OCI-LY1 (cell line): ENCODE data around the gene GPR18.

Experiments
- H2AFZ ChIP-seq: fragments of 200-600 bp; sonication (generic), shearing (Covaris generic); 2 replicates; pipeline ENCODE4 v1.6.0; 2014; ENCODE audit warnings: antibody characterized with exemption, mild to moderate bottlenecking, low read length
- H3F3A ChIP-seq: fragments of 200-600 bp; sonication (generic), shearing (Covaris generic); 2 replicates; pipeline ENCODE4 v1.6.0; 2014; ENCODE audit warnings: mild to moderate bottlenecking, antibody characterized with exemption, low read length, moderate library complexity; ENCODE audit not compliant: insufficient read depth
- H3K27ac ChIP-seq: fragments of 200-600 bp; sonication (generic); 2 replicates; pipeline ENCODE4 v1.5.1; 2014; ENCODE audit warnings: low read length, mixed run types, mild to moderate bottlenecking, low read depth; ENCODE audit not compliant: poor library complexity, severe bottlenecking
- H3K27me3 ChIP-seq: fragments of 200-600 bp; sonication (generic); 2 replicates; pipeline ENCODE4 v1.6.0; 2014; ENCODE audit warnings: antibody characterized with exemption, mild to moderate bottlenecking, low read length, moderate library complexity; ENCODE audit not compliant: insufficient read depth
- H3K36me3 ChIP-seq: fragments of 200-600 bp; sonication (generic); 2 replicates; pipeline ENCODE4 v1.6.1; 2014; ENCODE audit warnings: mild to moderate bottlenecking, antibody characterized with exemption, low read length, moderate library complexity, mixed read lengths; ENCODE audit not compliant: insufficient read depth
- H3K4me1 ChIP-seq: fragments of 200-600 bp; sonication (generic); 2 replicates; pipeline ENCODE4 v1.5.1; 2014; ENCODE audit warnings: mild to moderate bottlenecking, low read length, moderate library complexity; ENCODE audit not compliant: insufficient read depth, severe bottlenecking
- H3K4me2 ChIP-seq: fragments of 200-600 bp; sonication (generic), shearing (Covaris generic); 2 replicates; pipeline ENCODE4 v1.6.1; 2014; ENCODE audit warnings: low read length
- H3K4me3 ChIP-seq: fragments of 200-600 bp; sonication (generic); 2 replicates; pipeline ENCODE4 v1.5.1; 2014; ENCODE audit warnings: low read length, low read depth, mild to moderate bottlenecking, mixed read lengths; ENCODE audit not compliant: poor library complexity, severe bottlenecking
- H3K79me2 ChIP-seq: fragments of 200-600 bp; shearing (Covaris generic); 2 replicates; pipeline ENCODE4 v1.6.1; 2016; ENCODE audit warnings: mixed run types, low read length, mixed read lengths; ENCODE audit not compliant: insufficient read depth
- H3K9ac ChIP-seq: fragments of 200-600 bp; sonication (generic), shearing (Covaris generic); 2 replicates; pipeline ENCODE4 v1.6.1; 2014; ENCODE audit warnings: mild to moderate bottlenecking, low read length, mixed read lengths
- H3K9me2 ChIP-seq: fragments of 200-600 bp; sonication (generic), shearing (Covaris generic); 2 replicates; pipeline ENCODE4 v1.6.1; 2014; ENCODE audit warnings: low read depth, mild to moderate bottlenecking, low read length, mixed read lengths
- H3K9me3 ChIP-seq: fragments of 200-600 bp; shearing (Covaris generic); 2 replicates; pipeline ENCODE4 v1.6.1; 2014; ENCODE audit warnings: low read length, mixed read lengths
- H4K20me1 ChIP-seq: fragments of 200-600 bp; sonication (generic), shearing (Covaris generic); 2 replicates; pipeline ENCODE4 v1.6.0; 2016; ENCODE audit warnings: mild to moderate bottlenecking, low read length; ENCODE audit not compliant: insufficient read depth
- CTCF ChIP-seq: fragments of 200-600 bp; sonication (generic), shearing (Covaris generic); IDR thresholded peaks from 2 replicates; pipeline ENCODE4 v1.5.1; 2017; ENCODE audit warnings: mild to moderate bottlenecking, antibody characterized with exemption, low read length, moderate library complexity, mixed read lengths
- EZH2 ChIP-seq: fragments of 200-600 bp; sonication (generic), shearing (Covaris generic); IDR thresholded peaks from 2 replicates; pipeline ENCODE4 v1.8.0; 2017; ENCODE audit warnings: borderline replicate concordance, mixed run types, mild to moderate bottlenecking, antibody characterized with exemption, low read length, moderate library complexity, mixed read lengths

GPR18 gene

DNA sequence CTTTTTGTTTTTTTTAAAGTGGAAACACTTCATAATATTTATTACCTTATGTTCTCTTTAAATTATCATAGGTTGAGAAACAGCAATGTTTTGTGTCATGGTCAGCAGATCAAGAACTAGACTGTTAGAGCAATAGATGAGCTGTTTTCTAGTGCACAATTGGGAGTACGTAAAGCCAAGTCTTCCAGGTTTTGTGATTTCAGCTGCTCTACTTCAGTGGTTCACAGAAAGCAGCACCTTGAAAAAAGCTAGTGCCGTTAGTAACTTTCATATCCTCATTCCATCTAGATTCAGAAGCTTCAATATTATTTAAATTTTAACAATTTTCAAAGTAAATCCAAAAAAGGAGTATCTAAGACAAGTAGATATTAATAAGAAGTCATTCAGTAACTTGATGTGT lies 1.9 kb downstream of the GPR18 start:
- H3K4me2 ChIP-seq, result peak overlapping the region; percentile 89
- H2AFZ ChIP-seq, result no peak overlapping the region
- no peaks in the 10 kb centered on the region for H3K27me3 ChIP-seq
- TF ChIP-seq CTCF (no peak), EZH2 (no peak)
- peak overlapping the region; percentile 67 for H3K4me3 ChIP-seq
- H3K36me3 ChIP-seq, result peaks cover 36% of the 10 kb centered on the region
- no peaks in the 10 kb centered on the region for H3K9me3 ChIP-seq
- peak overlapping the region; percentile 77 for H3K9ac ChIP-seq
- H4K20me1 ChIP-seq, result no peaks in the 10 kb centered on the region
- H3F3A ChIP-seq, result no peaks in the 10 kb centered on the region
- H3K9me2 ChIP-seq, result no peaks in the 10 kb centered on the region
- peak overlapping the region; percentile 93 for H3K27ac ChIP-seq
- peaks cover 58% of the 10 kb centered on the region for H3K4me1 ChIP-seq
- H3K79me2 ChIP-seq, result peaks cover 25% of the 10 kb centered on the region

DNA sequence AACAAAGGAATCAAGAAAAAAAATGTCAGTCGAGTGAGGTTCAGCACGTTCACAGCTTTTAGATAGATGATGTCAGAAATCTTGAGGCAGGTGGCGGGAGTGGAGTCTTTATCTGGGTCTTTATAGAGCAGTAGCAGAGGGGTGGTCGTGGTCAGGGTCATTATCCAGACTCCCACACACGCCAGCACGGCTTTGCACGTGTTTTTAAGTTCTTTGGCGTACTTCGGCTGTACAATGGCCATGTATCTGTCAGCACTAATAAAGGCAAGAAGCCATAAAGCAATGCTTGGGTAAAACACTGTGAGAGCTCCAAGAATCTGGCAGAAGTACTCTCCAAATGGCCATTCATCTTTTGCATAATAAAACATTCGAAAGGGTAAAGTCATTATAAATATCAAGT lies 2.9 kb downstream of the GPR18 start:
- Histone ChIP-seq H3K27ac (no peak overlapping the region), H2AFZ (no peak overlapping the region), H3K4me1 (peaks cover 47% of the 10 kb centered on the region), H4K20me1 (no peaks in the 10 kb centered on the region), H3K9me2 (no peaks in the 10 kb centered on the region), H3K36me3 (peaks cover 36% of the 10 kb centered on the region), H3K9me3 (no peaks in the 10 kb centered on the region), H3K79me2 (peaks cover 25% of the 10 kb centered on the region), H3K27me3 (no peaks in the 10 kb centered on the region), H3F3A (no peaks in the 10 kb centered on the region), H3K4me3 (no peak overlapping the region), H3K9ac (no peak overlapping the region), H3K4me2 (peak overlapping the region; percentile 89; the same call in 1 of the 2 replicates)
- TF ChIP-seq CTCF, result no peak
- TF ChIP-seq EZH2, result no peak

GRCh38 chr13:99254830-99255229 lies 3.3 kb downstream of the GPR18 start:
- H3K79me2 ChIP-seq, result peaks cover 25% of the 10 kb centered on the region
- H3K27ac ChIP-seq, result no peak overlapping the region
- H3K27me3 ChIP-seq, result no peaks in the 10 kb centered on the region
- no peaks in the 10 kb centered on the region for H3K9me2 ChIP-seq
- no peak overlapping the region for H2AFZ ChIP-seq
- H3K4me3 ChIP-seq, result no peak overlapping the region
- no peaks in the 10 kb centered on the region for H3K9me3 ChIP-seq
- H3K4me1 ChIP-seq, result peaks cover 43% of the 10 kb centered on the region
- H3K4me2 ChIP-seq, result no peak overlapping the region
- no peak for TF ChIP-seq EZH2
- no peak for TF ChIP-seq CTCF
- no peak overlapping the region for H3K9ac ChIP-seq
- peaks cover 32% of the 10 kb centered on the region for H3K36me3 ChIP-seq
- H3F3A ChIP-seq, result no peaks in the 10 kb centered on the region
- H4K20me1 ChIP-seq, result no peaks in the 10 kb centered on the region
